Retinal pigment epithelial cell (primary cell): ENCODE measurements around the gene JAKMIP3.

Experiments used
- DNase-seq: peaks from one replicate; pipeline ENCODE4 v3.0.0-alpha.2; 2010; ENCODE audit warnings: low read depth
- H3K4me3 ChIP-seq: 2 replicates; pipeline ENCODE4 v1.5.1; 2011; ENCODE audit warnings: mild to moderate bottlenecking, low read length, control low read depth, moderate library complexity
- TF ChIP-seq, protein P1 (sequence below): conservative IDR thresholded peaks from 2 replicates; pipeline ENCODE4 v1.5.1; 2011; ENCODE audit warnings: low read depth, low read length, control low read depth, inconsistent platforms

Gene JAKMIP3

DNA sequence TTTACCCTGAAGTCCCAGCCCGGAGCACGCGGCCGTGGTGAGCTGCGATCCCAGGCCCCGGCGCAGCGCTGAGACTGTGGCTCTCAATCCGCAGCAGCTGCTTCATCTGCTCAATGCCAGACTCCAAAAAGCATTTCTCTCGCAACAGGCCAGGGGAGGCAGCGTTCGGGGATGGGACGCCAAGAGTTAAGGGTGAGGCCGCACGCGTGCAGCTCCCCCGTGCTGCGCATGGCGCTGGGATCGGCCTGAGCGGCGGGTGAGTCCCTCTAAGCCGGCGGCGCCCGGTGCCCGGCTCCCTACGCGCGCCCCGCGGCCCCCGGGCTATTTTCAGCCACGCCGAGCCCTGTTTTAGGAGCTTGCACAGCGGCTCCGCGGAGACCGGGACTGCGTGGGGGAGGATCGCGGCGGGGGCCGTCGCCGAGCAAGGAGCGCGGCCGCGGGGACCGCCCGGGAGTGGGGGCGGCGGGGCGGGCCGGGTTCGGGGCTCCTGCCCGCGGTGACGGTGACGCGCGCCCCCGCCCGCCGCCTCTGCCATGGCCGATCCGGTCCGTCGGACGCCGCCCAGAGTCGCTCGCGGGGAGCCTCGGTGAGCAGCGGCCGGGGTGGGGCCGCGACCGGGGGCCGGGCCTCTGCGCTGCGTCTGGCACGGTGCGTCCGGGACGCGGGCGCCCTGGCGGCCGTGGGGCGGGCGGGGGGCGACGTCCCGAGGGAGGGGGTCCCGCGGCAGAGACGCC lies 29.4 kb upstream of the JAKMIP3 start:
- H3K4me3 ChIP-seq = peak overlapping the region; percentile 14
- TF ChIP-seq, protein P1, sequence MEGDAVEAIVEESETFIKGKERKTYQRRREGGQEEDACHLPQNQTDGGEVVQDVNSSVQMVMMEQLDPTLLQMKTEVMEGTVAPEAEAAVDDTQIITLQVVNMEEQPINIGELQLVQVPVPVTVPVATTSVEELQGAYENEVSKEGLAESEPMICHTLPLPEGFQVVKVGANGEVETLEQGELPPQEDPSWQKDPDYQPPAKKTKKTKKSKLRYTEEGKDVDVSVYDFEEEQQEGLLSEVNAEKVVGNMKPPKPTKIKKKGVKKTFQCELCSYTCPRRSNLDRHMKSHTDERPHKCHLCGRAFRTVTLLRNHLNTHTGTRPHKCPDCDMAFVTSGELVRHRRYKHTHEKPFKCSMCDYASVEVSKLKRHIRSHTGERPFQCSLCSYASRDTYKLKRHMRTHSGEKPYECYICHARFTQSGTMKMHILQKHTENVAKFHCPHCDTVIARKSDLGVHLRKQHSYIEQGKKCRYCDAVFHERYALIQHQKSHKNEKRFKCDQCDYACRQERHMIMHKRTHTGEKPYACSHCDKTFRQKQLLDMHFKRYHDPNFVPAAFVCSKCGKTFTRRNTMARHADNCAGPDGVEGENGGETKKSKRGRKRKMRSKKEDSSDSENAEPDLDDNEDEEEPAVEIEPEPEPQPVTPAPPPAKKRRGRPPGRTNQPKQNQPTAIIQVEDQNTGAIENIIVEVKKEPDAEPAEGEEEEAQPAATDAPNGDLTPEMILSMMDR = no peak
- no peak for DNase-seq

DNA sequence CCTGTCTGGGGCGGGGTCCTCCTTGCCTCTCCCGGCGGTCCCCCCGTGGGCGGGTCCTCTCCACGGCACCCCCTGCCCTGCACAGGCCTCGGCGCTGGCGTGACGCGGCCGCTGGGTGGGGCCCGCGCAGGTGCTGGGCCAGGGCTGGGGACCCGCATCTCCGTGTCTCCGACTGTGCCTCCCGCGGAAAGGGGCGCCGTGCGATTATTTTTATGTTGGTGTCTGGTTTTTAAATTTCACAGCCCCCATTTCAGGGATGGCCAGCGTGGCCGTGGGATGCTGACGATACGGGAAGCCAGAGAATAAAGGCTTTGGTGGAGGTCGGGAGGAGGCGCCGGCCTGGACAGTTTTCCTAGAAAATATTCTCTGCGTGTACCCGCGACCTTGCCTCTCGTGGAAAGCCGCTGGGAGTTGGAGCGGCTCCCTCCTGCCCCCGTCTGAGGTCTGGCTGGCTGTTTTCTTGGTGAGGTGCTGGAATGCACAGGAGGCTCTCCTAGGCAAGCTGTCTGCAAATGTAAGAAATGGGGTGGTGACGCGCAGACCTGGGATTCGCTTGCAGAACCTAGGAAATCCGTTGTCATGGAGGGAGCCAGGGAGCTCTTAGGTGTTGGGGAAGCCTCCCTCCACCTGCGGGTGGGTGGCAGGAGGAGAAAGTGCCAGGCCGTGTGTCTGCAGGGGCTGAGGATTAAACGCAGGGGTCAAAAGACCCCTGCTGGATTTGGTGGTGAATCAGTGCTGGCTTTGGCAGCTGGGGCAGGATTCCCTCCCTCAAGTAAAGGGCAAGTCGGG lies 28.7 kb upstream of the JAKMIP3 start:
- H3K4me3 ChIP-seq = no peak overlapping the region

DNA sequence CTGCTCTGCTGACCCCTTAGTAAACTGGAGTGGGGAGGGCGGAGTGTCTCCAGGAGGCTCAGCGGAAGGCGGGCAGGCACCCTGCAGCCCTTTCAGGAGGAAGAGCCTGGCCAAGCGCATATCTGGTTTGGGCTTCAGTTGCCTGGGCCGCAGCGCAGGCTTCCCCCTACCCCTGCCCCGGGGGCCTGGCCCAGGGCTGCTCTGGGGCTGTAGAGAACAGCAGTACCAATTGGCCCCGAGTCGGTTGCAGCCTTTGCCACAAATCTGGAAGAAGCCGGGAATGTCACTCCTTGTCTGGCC lies 28.1 kb upstream of the JAKMIP3 start:
- no peak for DNase-seq
- H3K4me3 ChIP-seq = no peak overlapping the region
- TF ChIP-seq, protein P1 = no peak

More for the DNA sequence above, 28.7 kb upstream of the JAKMIP3 start:
- TF ChIP-seq, protein P1 = no peak
- no peak for DNase-seq

DNA sequence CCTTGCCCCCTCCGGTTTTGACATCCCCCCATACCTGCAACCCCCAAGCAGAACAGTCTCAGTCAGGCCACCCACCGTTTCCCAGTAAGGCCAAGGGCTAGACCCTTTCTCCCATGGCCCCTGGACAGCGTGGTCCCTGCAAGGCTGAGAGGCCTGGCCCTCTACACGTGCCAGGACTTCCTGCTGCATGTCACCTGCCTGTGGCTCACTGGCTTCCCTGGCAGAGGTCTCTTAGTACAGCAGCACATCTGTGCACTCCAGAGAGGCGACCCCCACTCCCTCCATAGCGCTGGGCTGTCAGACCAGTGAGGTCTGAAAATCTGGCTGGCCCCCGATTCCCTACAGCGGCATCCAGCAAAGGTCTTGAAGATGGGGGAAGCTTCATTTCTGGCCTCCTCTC lies 26.4 kb upstream of the JAKMIP3 start:
- no peak for DNase-seq
- TF ChIP-seq, protein P1 = no peak
- H3K4me3 ChIP-seq = no peak overlapping the region

DNA sequence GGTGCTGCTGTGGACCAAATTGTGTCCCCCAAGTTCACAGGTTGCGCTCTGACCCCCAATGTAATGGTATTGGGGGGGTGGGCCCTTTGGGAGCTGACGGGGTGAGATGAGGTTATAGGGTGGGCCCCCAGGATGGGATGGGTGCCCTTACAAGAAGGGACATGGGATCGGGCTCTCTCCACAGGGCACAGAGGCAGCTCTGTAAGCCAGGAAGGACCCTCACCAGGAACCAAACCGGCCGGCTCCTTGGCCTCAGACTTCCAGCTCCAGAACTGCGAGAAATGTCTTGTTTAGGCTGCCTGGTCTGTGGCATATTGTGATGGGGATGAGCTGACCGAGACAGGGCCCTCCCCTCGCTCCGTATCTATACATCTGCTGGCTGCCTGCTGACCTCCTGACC lies 25.7 kb upstream of the JAKMIP3 start:
- H3K4me3 ChIP-seq = no peak overlapping the region
- TF ChIP-seq, protein P1 = no peak

DNA sequence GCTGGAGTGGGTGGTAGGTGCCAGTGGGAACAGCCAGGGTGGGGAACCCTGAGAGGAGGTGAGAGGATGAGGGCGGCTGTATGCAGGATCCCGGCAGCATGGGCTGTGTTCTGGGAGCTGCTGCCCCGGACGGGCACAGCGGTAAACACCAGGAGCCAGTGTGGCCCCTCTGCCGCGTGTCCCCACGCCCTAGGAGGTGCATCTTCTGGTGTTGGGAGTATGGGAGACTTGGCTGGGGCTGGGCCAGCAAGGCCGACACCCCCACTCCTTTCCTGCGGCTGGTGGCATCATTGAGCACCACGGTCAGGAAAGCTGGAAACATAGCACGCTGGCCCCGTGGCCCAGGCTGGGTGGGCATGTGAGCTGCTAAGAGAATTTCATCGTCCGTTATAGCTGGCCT lies 24.4 kb upstream of the JAKMIP3 start:
- no peak overlapping the region for H3K4me3 ChIP-seq
- TF ChIP-seq, protein P1 = no peak
- DNase-seq = no peak

More for the DNA sequence above, 25.7 kb upstream of the JAKMIP3 start:
- DNase-seq = no peak
